GM12864 (cell line): ENCODE results near the gene SEMA6A.

ENCODE experiments used
- DNase-seq: peaks from one replicate; pipeline ENCODE4 v3.0.0-alpha.2; 2011; ENCODE audit warnings: low read depth
- H3K4me3 ChIP-seq: 2 replicates; pipeline ENCODE4 v1.5.1; 2011; ENCODE audit warnings: mild to moderate bottlenecking, low read depth, low read length, control low read depth
- TF ChIP-seq, protein P1 (sequence below): IDR thresholded peaks from 2 replicates; pipeline ENCODE4 v1.5.1; 2011; ENCODE audit warnings: low read depth, mild to moderate bottlenecking, moderate library complexity, low read length, control low read depth, inconsistent platforms; ENCODE audit errors: missing control alignments

Gene SEMA6A

DNA sequence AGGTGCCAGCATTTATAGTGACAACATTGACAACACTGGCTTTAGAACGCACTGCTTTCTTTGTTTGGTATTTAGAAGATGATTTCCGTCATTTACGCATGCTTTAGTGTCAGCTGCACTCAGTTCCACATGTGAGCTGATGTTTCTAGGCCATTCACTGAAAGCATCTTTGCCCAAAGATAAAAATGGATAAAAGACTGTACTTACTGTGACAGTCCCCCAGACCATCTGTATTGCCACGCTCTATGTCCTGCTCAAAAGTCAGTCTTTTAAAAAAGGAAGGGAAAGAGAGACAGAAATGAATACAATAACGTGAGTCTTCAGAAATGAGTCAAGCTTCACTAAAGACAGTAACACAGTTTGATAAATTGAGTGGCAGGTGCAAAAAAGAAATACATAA lies 99.3 kb downstream of the SEMA6A start:
- no peak for DNase-seq
- no peak overlapping the region for H3K4me3 ChIP-seq
- TF ChIP-seq, protein P1, sequence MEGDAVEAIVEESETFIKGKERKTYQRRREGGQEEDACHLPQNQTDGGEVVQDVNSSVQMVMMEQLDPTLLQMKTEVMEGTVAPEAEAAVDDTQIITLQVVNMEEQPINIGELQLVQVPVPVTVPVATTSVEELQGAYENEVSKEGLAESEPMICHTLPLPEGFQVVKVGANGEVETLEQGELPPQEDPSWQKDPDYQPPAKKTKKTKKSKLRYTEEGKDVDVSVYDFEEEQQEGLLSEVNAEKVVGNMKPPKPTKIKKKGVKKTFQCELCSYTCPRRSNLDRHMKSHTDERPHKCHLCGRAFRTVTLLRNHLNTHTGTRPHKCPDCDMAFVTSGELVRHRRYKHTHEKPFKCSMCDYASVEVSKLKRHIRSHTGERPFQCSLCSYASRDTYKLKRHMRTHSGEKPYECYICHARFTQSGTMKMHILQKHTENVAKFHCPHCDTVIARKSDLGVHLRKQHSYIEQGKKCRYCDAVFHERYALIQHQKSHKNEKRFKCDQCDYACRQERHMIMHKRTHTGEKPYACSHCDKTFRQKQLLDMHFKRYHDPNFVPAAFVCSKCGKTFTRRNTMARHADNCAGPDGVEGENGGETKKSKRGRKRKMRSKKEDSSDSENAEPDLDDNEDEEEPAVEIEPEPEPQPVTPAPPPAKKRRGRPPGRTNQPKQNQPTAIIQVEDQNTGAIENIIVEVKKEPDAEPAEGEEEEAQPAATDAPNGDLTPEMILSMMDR, result no peak

DNA sequence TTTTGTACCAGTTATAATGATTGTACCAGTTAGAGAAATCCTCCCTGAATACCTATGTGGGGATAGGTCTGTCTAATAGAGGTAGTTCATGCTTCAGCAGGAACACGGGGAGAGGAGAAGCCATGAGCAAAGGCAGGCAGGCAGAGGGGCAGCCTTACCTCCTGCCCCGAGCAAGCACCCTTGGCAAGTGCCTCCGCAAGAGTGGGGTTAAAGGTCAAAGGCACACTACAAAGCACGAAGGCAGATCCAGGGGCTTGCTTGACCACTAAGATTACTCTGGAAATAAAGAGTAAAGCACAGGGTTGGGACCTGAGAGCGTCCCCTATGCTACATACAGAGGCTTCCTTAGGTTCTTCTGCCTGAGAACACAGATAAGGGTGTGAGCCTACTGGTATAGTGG lies 100.9 kb downstream of the SEMA6A start:
- no peak overlapping the region for H3K4me3 ChIP-seq
- DNase-seq, result no peak
- TF ChIP-seq, protein P1, result no peak

DNA sequence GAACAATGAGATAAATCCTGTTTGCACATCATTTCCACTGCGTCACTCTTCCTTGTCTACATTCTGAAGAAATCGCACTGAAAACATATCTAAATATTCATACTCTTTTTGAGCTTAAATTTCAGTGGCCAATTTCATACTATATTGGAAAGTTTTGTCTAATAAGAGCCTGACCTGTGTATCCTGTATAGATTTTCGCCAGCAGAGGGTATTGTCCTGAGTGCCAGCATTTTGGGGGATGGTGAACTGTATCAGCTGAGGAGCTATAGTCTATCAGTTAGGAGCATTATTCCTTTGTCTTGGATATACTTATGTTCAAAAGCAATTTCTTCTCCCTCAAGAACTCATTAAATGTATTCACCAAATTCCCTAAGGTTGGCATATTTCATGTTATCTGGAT lies 102.3 kb downstream of the SEMA6A start:
- no peak overlapping the region for H3K4me3 ChIP-seq
- DNase-seq, result no peak
- TF ChIP-seq, protein P1, result no peak

DNA sequence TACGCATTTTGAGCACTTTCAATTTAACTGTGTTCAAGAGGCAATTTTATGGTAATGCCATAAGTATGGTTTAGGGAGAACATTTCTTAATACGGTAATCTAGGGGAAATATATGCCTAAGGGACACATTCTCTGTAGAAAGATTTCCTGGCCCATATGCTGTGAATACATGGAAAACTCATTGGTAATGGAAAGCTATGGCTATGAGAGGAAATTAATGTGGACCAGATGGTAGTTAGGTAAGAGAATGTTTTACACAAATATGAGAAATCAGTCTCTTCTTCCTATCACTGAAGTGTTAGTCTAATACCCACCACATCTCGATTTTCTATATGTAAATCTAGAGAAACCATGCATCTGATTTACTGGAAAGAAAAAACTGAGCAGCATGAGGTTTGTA lies 105.0 kb downstream of the SEMA6A start:
- DNase-seq, result no peak
- H3K4me3 ChIP-seq, result no peak overlapping the region
- TF ChIP-seq, protein P1, result no peak

DNA sequence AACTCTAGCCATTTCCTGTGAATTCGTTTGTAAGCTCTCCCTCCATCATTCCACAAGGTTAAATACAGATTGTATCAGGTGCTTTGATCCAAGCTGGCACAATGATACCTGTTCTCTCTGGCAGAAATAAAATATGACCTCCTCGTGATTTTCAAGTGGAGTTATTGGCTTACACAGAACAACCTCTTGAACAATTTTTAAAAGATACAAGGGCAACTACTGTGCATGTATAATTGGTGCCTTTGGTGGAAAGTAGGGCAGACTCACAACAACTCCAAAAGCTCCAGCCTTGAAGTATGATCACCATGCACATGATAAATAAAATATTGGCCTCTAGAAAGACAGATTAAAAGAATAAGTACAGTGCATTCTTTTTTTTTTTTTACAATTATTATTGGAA lies 106.0 kb downstream of the SEMA6A start:
- TF ChIP-seq, protein P1, result no peak
- DNase-seq, result no peak
- H3K4me3 ChIP-seq, result no peak overlapping the region

DNA sequence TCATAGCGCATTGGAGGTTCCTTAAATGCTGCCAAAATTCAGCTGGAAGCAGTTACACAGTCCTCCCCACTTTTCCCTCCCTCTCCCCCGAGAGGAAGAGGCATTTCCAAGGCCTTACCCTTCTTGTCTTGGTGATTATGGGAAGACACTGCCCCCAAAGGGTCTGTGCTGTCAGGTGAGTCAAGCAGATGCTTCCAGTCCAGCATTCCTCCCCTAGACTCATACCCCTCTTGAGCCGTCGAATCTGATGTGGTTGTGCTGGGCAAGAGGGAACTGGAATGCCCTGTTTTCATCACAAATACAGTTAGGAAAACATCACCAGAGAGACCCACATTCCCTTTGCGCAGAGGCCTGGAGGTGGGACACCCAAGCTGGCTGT lies 107.2 kb downstream of the SEMA6A start:
- TF ChIP-seq, protein P1, result no peak
- no peak for DNase-seq
- no peak overlapping the region for H3K4me3 ChIP-seq

DNA sequence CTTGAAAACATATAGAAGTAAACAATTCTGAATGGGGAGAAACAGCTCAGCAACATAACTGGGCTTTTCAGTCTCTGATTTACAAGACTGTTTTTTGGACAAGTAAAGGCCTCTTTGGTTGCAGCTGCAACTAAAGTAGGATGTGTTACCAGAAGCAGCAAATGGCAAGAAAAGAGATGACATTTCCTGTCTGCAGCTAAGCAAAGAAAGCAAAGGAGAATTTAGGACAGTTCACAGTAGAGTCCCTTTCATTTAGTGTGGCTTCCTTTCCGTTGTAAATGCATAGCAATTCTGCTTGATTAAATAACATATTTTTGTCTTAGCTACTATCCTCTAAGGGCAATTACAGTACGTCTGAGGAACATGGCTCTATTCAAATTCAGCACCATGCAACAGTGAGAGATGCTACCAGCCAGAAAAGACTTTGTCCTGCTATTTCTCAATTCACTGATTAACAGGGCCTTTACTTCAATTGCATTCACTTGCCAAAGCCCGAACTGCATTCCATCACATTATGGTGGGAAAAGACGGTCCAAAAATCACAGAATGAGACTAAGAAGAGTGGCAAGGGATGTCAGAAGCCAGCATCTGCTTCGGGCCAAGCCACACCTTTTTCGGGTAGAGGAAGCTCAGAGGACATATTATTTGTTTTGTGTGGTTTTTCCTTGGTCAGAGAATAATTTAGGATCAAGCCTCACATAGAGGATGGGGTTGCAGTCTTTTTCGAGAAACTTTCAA lies 107.7 kb downstream of the SEMA6A start:
- no peak overlapping the region for H3K4me3 ChIP-seq
- no peak for DNase-seq
- TF ChIP-seq, protein P1, result no peak
